Stimulated activated CD8-positive, alpha-beta memory T cell treated with anti-CD3 and anti-CD28 coated beads, Interleukin-4, amount 100 ng/mL, for 1 hour (primary cell): ENCODE measurements around the gene SLC35F3.
"Not testable (repeated sequence)": the region's sequence is repeated elsewhere in the genome, so short reads cannot be mapped to it uniquely, and the experiment has no call there.

Source experiments
- DNase-seq, 2 donors: peaks; one replicate each; pipeline ENCODE4 v3.0.0-alpha.2; 2020; ENCODE audit warnings: low read depth in 2 of 2, low spot score in 1 of 2

SLC35F3 gene

DNA sequence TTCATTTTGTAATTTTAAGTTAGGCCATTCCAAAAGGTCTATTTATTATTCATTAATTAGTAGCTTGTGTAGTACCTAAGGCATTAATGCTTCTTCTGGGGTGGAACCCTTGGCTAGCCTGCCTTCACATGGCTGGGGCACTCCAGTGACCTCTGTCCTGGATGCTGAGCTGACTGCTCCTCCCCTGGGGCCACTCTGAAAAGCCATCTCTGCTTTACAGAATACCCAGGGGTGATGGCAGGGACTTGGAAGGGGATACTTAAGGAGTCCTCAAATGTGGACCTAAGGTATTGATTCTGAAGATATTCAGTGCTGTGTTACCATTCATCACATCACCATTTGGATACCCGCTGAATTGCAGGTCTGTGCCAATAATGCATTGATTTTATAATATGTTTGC, 281.0 kb downstream of the SLC35F3 start:
- no peak for DNase-seq

- no peak for DNase-seq
These were observed 281.7 kb downstream of the SLC35F3 start for GRCh38 chr1:234186037-234186688.

DNA sequence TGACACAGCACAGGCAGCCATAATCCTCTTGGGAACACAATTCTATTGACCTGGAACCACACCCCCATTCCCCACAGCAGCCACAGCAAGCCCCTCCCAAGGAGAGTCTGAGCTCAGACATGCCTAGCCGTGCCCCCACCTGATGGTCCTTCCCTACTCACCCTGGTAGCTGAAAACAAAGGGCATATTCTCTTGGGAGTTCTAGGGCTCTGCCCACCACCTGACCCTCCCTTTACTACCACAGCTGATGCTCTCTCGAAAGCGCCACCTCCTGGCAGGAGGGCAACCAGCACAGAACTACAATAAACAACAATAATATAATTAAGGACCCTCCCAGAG, 283.9 kb downstream of the SLC35F3 start:
- no peak for DNase-seq

GRCh38 chr1:234197839-234198238, 293.4 kb downstream of the SLC35F3 start:
- no peak for DNase-seq

DNA sequence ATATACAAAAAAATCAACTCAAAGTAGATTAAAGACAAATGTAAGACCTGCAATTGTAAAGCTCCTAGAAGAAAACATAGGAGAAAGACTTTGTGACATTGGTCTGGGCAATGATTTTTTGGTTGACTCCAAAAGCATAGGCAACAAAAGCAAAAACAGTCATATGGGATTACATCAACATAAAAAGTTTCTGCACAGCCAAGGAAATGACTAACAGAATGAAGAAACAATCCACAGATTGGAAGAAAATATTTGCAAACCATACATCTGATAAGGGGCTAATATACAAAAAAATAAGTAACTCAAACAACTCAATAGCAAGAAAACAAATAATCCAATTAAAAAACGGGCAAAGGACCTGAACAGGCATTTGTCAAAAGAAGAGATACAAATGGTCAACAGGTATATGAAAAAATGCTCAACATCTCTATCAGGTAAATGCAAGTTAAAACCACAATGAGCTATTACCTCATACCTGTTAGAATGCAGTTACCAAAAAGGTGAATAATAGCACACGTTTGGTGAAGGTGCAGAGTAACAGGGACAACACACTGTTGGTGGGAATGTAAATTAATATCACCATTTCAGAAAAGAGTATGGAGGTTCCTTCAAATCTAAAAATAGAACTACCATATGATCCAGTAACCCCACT, 295.1 kb downstream of the SLC35F3 start:
- DNase-seq = no peak

- no peak for DNase-seq
These were observed 296.1 kb downstream of the SLC35F3 start for GRCh38 chr1:234200566-234200965.

DNA sequence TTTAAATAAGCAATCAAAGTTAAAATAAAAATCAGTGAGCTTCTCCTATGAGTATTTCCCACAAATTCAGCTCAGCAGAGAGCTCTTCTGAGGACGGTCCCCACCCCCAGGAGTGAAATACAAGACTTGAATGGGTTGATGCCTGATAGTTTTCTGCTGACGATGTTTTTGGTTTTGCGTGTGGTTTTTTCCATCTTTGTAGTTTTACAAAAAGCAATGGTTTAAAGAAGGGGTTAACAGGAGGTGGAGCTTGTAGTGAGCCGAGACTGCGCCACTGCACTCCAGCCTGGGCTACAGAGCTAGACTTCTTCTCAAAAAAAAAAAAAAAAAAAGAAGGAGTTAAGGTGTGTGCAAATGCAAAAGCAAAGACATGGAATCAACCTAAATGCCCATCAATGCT, 297.1 kb downstream of the SLC35F3 start:
- no peak for DNase-seq

DNA sequence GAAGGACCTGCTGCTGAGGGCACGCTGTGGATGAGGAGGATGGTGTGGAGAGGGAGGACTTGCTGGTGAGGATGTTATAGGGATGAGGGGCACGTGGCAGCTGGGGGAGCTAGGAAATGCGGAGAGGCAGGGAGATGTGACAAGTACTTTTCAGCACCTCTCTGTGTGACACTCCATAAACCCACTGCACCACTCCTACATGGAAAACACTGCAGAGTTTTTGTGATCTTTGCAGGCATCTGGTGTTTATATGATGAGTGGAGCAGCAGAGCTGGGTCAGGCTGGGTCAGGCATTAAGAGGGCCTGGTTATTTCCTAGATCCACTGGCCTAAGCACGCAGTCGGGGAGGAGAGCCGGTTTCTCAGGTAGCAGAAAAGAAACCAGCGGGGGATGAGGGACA, 301.5 kb downstream of the SLC35F3 start:
- no peak for DNase-seq

GRCh38 chr1:234206651-234207284, 302.3 kb downstream of the SLC35F3 start:
- no peak for DNase-seq

DNA sequence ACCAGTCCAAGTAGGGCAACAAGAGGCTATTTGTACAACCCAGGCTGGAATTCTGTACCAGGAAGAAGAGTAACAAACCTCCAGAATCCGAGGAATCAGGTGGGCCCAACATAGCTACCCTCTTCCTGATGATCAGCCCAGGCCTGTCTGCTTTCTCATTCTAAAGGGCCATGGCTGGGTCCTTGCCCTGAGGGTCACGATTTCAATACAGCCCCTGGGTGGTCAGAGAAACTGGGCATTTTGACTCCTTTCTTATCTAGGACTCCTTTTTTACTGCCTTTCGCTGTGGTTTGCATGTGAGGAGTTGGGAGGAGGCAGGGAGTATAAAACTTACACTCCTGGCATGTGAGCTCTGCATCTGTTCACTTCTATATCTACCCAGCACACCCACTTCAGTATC, 303.9 kb downstream of the SLC35F3 start:
- no peak for DNase-seq

- no peak for DNase-seq
These were observed 304.3 kb downstream of the SLC35F3 start for GRCh38 chr1:234208791-234209190.

GRCh38 chr1:234210429-234210828, 306.0 kb downstream of the SLC35F3 start:
- not testable (repeated sequence) for DNase-seq

DNA sequence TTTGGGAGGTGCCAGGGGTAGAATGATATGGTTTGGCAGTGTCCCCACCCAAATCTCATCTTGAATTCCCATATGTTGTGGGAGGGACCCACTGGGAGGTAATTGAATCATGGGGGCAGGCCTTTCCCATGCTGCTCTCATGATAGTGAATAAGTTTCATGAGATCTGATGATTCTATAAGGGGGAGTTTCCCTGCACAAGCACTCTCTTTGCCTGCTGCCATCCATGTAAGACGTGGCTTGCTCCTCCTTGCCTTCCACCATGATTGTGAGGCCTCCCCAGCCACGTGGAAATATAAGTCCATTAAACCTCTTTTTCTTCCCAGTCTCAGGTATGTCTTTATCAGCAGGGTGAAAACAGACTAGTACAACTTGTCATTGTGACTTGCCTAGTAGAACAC, 307.4 kb downstream of the SLC35F3 start:
- not testable (repeated sequence) for DNase-seq

GRCh38 chr1:234212764-234213657, 308.5 kb downstream of the SLC35F3 start:
- no peak for DNase-seq

DNA sequence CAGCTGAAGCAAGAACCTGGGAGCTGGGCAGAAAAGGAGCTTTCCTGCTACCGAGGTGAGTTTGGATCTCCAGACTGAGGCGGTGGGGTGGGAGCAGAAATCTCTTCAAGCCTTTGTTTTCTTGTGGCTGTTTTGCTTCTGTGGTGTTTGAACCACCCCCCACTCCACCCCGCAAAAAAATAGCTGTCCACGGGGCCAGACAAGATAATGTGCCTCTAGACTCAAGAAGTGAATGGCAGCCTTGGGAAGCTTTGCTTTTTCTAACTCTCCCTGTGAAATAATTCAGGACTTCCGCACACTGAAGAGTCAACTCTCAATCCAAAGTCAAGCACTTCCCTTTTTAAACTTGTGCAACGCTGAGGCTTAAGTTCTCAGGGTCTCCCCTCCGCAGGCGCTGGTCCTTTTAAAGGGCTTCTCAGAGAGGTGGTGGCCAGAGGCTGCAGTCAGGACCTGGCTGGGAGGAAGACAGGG, 309.2 kb downstream of the SLC35F3 start:
- no peak for DNase-seq

GRCh38 chr1:234214129-234214910, 309.8 kb downstream of the SLC35F3 start:
- DNase-seq = no peak

DNA sequence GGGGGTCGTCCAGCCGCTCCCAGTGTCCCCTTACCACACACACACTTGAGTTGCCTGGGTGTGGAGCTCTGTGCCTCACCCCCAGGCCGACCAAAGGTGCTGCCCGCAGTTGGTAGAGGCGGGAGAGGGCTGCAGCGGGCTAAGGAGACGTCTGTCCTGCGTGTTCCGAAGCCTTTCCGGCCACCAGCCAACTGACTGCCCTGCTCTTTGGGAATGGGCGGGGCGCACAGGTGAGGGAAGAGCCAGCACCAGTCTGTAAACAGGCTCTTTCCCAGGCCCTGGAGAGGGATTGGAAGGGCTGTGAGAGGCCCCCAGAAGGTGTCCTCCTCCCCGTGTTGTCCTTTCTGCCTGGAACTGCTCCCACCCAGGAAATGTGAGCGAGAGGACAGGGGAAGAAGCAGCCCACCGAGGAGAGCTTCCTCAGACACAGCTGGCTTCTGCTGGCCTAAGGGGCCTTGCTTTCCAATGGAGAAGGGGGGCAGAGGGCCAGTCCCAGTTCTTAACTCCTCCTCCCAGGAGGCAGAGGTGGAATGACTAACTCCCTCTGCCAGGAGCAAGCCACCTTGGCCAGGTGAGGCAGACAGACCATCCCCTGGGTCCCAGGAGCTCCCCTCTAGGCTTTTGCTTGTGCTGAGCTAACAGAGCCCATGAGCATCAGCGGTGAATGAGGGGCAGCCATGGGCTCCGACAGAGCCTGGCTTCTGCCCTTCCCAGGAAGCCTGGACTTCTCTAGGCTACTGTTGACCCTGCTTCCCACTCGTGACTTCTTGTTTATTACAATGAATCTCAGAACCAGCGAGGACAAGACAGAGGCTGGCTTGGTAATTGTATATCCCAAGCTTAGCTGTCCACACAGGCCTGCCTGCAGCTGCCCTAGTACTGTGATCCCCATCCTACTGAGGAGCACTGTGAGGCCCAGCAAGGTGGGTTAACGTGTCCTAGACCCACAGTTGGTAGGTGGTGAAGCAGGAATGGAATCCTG, 310.7 kb downstream of the SLC35F3 start:
- no peak for DNase-seq

- no peak for DNase-seq
These were observed 311.7 kb downstream of the SLC35F3 start for GRCh38 chr1:234216116-234216703.

DNA sequence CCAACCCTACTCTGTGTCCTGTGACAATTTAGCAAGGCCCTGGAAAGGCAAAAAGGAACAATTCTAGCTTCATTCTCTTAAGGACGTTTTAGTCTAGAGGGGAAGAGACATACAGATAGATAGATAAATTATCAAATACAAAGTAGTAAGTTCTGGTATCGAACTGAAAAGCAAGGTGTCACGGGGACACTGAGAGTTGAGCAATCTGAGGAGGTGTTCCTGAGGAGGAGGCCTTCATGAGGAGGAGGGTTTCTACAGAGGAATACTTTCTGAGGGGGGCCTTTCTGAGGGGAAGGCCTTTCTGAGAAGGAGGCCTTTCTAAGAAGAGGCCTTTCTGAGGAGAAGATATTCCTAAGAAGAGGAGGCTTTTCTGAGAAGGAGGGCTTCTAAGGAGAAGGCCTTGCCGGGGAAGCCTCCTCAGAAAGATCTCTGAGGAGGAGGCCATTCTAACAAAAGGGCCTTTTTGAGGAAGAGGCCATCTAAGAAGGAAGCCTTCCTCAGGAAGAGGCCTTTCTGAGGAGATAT, 312.9 kb downstream of the SLC35F3 start:
- no peak for DNase-seq
